Activated CD8-positive, alpha-beta memory T cell treated with anti-CD3 and anti-CD28 coated beads for 4 hours (primary cell): Measurements from ENCODE around the gene NF2.

Experiments
- DNase-seq, 2 donors: peaks; one replicate each; pipeline ENCODE4 v3.0.0-alpha.2; 2020; ENCODE audit warnings: low read depth in 2 of 2

NF2 gene

GRCh38 chr22:29702931-29703501, 99.6 kb downstream of the NF2 start:
- no peak for DNase-seq

- no peak for DNase-seq
Observed at GRCh38 chr22:29703569-29704195, 100.2 kb downstream of the NF2 start.

- no peak for DNase-seq
Observed at GRCh38 chr22:29704528-29705285, 101.3 kb downstream of the NF2 start.

GRCh38 chr22:29705651-29706050, 102.2 kb downstream of the NF2 start:
- DNase-seq, result no peak

- no peak for DNase-seq
Observed at GRCh38 chr22:29706486-29706885, 103.1 kb downstream of the NF2 start.

GRCh38 chr22:29707010-29707409, 103.6 kb downstream of the NF2 start:
- DNase-seq, result no peak

GRCh38 chr22:29707471-29707870, 104.0 kb downstream of the NF2 start:
- no peak for DNase-seq

- no peak for DNase-seq
Observed at GRCh38 chr22:29710193-29710592, 106.8 kb downstream of the NF2 start.

GRCh38 chr22:29710922-29711593, 107.6 kb downstream of the NF2 start:
- no peak for DNase-seq

GRCh38 chr22:29712119-29712518, 108.7 kb downstream of the NF2 start:
- no peak for DNase-seq

GRCh38 chr22:29713156-29713727, 109.8 kb downstream of the NF2 start:
- DNase-seq, result no peak

GRCh38 chr22:29715240-29715639, 111.8 kb downstream of the NF2 start:
- DNase-seq, result no peak

GRCh38 chr22:29715705-29716104, 112.3 kb downstream of the NF2 start:
- no peak for DNase-seq

GRCh38 chr22:29716814-29717545, 113.5 kb downstream of the NF2 start:
- no peak for DNase-seq

GRCh38 chr22:29717789-29718188, 114.4 kb downstream of the NF2 start:
- no peak for DNase-seq

- no peak for DNase-seq
Observed at GRCh38 chr22:29718949-29719898, 115.8 kb downstream of the NF2 start.

- DNase-seq, result no peak
Observed at GRCh38 chr22:29719899-29720645, 116.6 kb downstream of the NF2 start, which contains the start of gene CABP7. CABP7 (plus strand) TSS chr22:29720003; CDS start chr22:29720425, 422 bp downstream.

- no peak for DNase-seq
Observed at GRCh38 chr22:29720811-29721323, 117.4 kb downstream of the NF2 start.

GRCh38 chr22:29722151-29722550, 118.7 kb downstream of the NF2 start:
- DNase-seq, result no peak
